DMS114 treated with DMSO at 0.1 percent for 48 hours (cell line): ENCODE results near the gene CFAP43.

Experiments
- DNase-seq: peaks from one replicate; lab custom pipeline; 2025; ENCODE audit not compliant: unreplicated experiment; lab: John Stamatoyannopoulos, UW

CFAP43 gene

GRCh38 chr10:104142081-104142480 is 90.1 kb downstream of the CFAP43 start:
- DNase-seq, result no peak

- no peak for DNase-seq
These were observed 92.9 kb downstream of the CFAP43 start for GRCh38 chr10:104139221-104139620.

GRCh38 chr10:104138131-104138530 is 94.0 kb downstream of the CFAP43 start:
- DNase-seq, result no peak

- no peak for DNase-seq
These were observed 102.1 kb downstream of the CFAP43 start for GRCh38 chr10:104130041-104130440.

GRCh38 chr10:104128214-104128613 is 104.0 kb downstream of the CFAP43 start:
- DNase-seq, result no peak

GRCh38 chr10:104127411-104127810 is 104.8 kb downstream of the CFAP43 start:
- no peak for DNase-seq

GRCh38 chr10:104123397-104123796 is 108.8 kb downstream of the CFAP43 start:
- DNase-seq, result peak; percentile 22

- peak; percentile 60 for DNase-seq
These were observed 109.7 kb downstream of the CFAP43 start for GRCh38 chr10:104122225-104123107.

- DNase-seq, result peak; percentile 96
These were observed 110.5 kb downstream of the CFAP43 start, which contains the start of gene SFR1 for GRCh38 chr10:104121485-104122224. SFR1 (plus strand) TSS chr10:104122171; CDS start chr10:104122184, 13 bp downstream.

GRCh38 chr10:104120903-104121484 is 111.2 kb downstream of the CFAP43 start:
- DNase-seq, result peak; percentile 78

GRCh38 chr10:104120512-104120902 is 111.7 kb downstream of the CFAP43 start:
- no peak for DNase-seq

GRCh38 chr10:104119996-104120395 is 112.2 kb downstream of the CFAP43 start:
- no peak for DNase-seq

GRCh38 chr10:104117839-104118323 is 114.3 kb downstream of the CFAP43 start:
- no peak for DNase-seq

- DNase-seq, result no peak
These were observed 118.7 kb downstream of the CFAP43 start for GRCh38 chr10:104113376-104113956.

- DNase-seq, result no peak
These were observed 122.1 kb downstream of the CFAP43 start for GRCh38 chr10:104109908-104110662.

- DNase-seq, result no peak
These were observed 127.2 kb downstream of the CFAP43 start for GRCh38 chr10:104104926-104105325.

GRCh38 chr10:104104418-104104817 is 127.7 kb downstream of the CFAP43 start:
- DNase-seq, result no peak

- no peak for DNase-seq
These were observed 128.2 kb downstream of the CFAP43 start for GRCh38 chr10:104103956-104104355.

- DNase-seq, result no peak
These were observed 130.3 kb downstream of the CFAP43 start for GRCh38 chr10:104101902-104102301.

- DNase-seq, result no peak
These were observed 131.4 kb downstream of the CFAP43 start for GRCh38 chr10:104100795-104101194.
